ENCODE results near the gene ADIPOQ.
"Not testable (repeated sequence)": the region's sequence is repeated elsewhere in the genome, so short reads cannot be mapped to it uniquely, and the experiment has no call there.

The ADIPOQ gene

DNA sequence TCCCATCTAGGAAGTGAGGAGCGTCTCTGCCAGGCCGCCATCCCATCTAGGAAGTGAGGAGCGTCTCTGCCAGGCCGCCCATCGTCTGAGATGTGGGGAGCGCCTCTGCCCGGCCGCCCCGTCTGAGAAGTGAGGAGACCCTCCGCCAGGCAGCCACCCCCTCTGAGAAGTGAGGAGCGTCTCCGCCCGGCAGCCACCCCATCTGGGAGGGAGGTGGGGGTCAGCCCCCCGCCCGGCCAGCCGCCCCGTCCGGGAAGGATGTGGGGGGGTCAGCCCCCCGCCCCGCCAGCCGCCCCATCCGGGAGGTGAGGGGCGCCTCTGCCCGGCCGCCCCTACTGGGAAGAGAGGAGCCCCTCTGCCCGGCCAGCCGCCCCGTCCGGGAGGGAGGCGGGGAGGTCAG lies 31.3 kb downstream of the ADIPOQ start:
- DNase-seq: not testable (repeated sequence)

DNA sequence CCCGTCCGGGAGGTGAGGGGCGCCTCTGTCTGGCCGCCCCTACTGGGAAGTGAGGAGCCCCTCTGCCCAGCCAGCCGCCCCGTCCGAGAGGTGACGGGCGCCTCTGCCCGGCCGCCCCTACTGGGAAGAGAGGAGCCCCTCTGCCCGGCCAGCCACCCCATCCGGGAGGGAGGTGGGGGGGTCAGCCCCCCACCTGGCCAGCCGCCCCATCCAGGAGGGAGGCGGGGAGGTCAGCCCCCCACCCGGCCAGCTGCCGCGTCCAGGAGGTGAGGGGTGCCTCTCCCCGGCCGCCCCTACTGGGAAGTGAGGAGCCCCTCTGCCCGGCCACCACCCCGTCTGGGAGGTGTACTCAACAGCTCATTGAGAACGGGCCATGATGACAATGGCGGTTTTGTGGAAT lies 31.7 kb downstream of the ADIPOQ start:
- DNase-seq: not testable (repeated sequence)

DNA sequence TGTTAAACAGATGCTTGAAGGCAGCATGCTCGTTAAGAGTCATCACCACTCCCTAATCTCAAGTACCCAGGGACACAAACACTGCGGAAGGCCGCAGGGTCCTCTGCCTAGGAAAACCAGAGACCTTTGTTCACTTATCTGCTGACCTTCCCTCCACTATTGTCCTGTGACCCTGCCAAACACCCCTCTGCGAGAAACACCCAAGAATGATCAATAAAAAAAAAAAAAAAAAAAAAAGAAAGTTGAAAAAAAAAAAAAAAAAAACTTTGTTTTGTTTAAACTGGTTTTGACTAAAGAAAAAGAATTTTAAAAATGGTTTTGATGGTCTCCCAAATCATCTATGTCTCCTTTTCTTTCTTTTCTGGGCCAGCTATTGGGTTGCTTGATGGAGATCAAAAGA lies 32.3 kb downstream of the ADIPOQ start:
- DNase-seq: not testable (repeated sequence)

DNA sequence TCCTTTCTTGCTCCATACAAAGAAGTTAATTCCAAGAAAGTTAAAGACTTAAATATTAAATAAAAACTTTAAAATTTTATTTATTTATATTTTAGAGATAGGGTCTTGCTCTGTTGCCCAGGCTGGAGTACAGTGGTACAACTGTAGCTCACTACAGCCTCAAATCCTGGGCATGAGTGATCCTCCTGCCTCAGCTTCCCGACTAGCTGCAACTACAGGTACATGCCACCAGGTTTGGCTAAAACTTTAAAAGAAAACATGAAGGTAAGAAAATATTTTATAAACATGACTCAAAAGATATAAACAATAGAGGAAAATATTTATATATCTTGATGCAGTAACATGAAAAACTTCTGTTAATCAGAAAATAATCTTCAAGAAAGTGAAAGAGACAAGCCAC lies 33.2 kb downstream of the ADIPOQ start:
- no peak for DNase-seq

DNA sequence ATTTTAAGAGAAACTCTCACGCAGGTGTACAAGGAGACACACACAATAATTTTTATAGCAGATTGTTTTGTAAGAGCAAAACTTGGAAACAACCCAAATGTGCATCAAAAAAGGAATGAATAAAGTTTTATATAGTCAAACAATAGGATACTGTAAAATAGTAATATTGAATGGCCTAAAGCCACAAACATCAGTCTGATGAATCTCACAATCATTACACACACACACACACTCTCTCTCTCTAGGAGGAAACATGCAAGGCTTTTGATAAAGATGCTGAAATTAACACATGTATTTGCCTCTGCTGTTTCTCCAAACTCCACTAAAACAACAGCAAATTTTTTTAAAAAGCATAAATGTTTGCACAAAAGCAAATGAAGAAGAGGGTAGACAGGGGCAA lies 37.3 kb downstream of the ADIPOQ start:
- DNase-seq: no peak

DNA sequence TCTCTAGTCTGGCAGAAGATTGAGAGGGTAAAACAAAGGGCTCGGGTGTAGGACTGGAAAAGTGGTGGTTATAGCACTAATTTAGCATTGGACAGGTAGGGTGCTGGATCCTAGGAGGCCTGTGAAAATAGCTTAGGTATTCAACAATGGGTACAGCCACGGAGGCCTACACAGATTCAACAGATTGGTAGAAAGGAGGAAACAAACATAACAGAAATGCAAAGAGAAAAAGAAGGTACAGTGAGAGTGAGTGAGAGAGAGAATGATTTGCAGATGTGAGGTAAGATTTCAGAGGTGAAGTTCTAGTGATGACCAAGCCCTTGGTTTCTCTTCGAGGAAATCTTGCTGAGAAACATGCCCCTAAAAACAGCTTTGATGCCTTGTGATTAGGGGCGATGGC lies 37.9 kb downstream of the ADIPOQ start:
- no peak for DNase-seq

DNA sequence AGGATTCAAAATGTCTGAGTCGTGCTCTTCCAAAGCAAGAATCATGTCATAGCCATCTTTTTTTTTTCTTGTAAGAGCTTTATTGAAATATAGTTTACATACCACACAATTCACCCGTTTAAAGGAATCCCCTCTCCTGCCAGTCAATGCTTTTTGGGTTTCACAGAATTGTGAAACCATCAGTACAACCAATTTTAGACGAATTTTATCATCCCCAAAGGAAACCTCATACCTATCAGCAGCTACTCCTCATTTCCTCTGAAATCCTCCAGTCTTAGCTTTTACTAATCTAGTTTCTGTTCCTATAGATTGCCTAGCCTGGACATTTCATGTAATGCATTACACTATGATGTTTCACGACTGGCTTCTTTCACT lies 39.6 kb downstream of the ADIPOQ start:
- DNase-seq: no peak

DNA sequence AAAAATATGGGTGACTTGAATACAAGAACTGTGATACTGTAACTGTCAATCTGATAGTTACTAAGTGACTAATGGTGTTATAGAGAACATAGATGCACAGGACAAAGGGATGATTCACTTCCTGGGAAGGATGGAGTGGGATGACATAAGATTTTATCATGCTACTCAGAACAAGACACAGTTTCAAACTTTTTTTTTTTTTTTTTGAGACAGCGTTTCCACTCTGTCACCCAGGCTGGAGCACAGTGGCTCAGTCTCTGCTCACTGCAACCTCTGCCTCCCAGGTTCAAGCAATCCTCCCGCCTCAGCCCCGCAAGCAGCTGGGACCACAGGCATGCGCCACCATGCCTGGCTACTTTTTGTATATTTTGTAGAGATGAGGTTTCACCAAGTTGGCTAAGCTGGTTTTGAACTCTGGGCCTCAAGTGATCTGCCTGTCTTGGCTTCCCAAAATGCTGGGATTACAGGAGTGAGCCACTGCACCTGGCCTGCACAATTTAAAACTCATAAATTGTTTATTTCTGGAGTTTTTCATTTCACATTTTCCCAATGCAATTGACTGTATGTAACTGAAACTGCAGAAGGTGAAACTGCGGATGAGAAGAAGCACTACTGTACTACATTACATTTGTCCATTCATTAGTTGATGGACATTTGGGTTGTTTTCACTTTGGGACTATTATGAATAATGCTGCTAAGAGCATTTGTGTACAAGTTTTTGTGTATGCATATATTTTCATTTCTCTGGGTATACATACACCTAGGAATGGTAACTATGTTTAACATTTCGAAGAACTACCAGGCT lies 40.6 kb downstream of the ADIPOQ start:
- DNase-seq: no peak

DNA sequence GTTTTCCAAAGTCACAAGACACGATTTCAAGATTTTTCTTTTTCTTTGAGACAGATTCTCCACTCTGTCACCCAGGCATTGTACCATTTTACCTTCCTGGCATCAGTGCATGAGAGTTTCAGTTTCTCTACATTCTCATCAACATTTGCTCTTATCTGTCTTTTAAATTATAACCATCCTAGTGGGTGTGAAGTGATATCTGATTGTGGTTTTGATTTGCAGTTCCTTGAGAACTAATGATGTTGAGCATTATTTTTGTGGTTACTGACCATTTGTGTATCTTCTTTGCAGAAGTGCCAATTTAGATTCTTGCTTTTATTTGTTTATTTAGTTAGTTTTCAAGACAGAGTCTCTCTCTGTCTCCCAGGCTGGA lies 41.2 kb downstream of the ADIPOQ start:
- DNase-seq: no peak

DNA sequence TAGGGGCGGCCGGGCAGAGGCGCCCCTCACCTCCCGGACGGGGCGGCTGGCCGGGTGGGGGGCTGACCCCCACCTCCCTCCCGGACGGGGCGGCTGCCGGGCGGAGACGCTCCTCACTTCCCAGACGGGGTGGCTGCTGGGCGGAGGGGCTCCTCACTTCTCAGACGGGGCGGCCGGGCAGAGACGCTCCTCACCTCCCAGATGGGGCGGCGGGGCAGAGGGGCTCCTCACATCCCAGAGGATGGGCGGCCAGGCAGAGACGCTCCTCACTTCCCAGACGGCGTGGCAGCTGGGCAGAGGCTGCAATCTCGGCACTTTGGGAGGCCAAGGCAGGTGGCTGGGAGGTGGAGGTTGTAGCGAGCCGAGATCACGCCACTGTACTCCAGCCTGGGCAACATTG lies 42.4 kb downstream of the ADIPOQ start:
- not testable (repeated sequence) for DNase-seq

DNA sequence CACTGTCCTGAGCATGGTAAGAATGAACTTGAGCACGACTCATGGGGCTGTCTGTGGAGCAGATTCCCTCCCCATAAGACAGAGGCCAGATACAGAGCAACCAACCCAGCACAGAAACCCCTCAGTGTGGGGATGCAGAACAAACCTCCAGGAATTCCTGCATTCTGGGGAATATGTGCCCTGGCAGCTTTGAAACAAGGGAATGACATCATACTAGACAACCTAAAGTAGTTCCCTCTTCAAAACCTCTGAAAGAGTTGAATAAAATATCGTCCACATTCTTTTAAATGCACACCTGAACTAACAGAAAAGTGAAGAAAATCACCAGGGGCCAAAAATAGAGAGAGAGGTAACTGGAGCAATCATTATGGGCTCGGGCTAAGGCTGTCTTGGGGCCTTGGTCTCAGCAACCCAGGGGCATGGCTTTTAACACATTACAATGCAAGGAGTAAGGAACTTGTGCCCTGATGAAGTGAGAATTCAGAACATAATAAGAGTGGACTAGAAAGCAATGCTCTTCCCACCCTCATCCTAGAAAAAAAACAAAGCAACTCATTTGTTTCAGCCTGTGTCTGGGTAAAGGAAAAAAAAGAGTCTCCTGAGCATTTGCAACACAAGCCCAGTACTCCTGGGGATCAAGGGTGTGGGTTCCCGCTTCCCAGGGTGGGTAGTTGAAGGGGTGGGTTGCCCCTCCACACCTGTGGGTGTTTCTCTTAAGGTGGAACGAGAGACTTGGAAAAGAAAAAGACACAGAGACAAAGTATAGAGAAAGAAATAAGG lies 43.9 kb downstream of the ADIPOQ start:
- no peak for DNase-seq

DNA sequence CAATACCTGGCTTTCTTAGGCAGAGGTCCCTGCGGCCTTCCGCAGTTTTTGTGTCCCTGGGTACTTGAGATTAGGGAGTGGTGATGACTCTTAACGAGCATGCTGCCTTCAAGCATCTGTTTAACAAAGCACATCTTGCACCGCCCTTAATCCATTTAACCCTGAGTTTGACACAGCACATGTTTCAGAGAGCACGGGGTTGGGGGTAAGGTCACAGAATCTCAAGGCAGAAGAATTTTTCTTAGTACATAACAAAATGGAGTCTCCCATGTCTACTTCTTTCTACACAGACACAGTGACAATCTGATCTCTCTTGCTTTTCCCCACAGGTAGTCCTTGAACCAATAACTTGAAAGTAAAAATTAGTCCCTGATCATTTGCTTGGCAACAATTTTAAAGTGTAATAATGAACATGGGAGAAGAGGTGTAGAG lies 45.0 kb downstream of the ADIPOQ start:
- DNase-seq: not testable (repeated sequence)

DNA sequence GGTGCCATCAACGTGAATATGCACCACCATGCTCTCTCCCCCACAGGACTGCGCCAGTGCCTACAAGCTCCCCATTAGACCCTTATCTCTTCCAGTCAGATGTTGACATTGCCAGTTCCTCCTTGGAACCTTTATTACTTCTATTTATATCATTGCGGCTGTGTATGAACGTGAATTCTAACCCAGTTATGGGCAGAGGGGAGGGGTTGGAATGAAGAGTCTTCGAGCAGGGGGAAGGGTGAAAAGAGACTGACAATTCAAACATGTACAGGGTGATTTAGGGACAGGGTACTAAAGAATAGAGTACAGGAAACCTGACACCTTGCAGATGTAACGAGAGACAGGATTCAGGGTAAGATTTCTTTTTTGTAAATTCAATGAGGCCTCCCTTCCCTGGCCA lies 46.1 kb downstream of the ADIPOQ start:
- DNase-seq: no peak

DNA sequence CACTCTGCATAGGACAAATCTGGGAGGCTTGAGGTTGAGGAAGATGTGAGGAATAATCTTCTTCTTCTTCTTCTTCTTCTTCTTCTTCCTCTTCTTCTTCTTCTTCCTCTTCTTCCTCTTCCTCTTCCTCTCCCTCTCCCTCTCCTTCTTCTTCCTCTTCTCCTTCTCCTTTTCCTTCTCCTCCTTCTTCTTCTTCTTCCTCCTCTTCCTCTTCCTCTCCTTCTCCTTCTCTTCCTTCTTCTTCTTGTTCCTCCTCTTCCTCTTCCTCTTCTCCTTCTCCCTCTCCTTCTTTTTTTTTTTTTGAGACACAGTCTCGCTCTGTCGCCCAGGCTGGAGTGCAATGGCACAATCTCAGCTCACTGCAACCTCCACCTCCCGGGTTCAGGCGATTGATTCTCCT lies 47.2 kb downstream of the ADIPOQ start:
- not testable (repeated sequence) for DNase-seq

DNA sequence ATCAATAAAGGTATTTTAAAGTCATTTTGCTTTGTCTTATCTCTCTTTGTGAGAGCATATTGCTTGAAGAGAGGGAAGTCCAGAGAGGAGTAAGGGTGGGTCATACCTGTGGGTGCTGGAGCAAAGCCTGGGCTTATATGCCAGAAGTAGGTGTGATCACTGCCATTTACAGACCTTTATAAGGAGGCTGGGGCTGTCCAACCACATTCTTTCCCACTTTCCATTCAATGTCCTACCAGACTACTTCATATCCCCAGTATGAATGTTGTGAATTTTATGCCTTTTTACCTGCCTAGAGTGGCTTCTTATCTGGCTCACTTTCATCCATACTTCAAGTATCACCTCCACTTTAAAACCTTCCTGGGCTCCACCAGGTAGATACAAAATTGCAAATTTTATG lies 48.4 kb downstream of the ADIPOQ start:
- no peak for DNase-seq

DNA sequence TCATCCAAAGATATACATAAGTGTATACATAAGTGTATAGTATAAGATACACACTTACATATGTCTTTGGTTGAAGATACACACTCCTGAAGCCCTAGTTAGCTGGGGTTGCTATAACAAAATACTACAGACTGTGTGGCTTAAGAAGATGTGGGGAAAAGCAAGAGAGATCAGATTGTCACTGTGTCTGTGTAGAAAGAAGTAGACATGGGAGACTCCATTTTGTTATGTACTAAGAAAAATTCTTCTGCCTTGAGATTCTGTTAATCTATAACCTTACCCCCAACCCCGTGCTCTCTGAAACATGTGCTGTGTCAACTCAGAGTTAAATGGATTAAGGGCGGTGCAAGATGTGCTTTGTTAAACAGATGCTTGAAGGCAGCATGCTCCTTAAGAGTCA lies 50.6 kb downstream of the ADIPOQ start:
- DNase-seq: not testable (repeated sequence)

DNA sequence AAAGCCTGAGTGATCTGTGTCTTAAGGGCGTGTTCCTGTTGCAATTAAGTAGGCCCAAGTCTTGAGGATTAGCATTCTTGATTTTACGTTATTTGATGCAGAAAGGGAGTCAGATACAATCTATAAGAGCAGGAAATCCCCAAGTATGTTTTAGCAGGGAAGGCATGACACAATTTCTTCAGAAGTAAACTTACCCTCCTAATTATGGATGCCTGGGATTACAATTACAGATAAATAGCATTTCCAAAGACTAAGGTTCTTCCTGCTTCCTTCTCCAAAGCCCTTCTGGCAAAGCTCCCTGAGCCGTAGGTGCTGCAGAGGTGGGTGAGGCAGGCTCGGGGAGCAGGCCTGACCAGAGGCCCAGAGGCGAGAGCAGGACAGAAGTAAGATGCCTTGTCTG lies 52.9 kb downstream of the ADIPOQ start:
- no peak for DNase-seq

DNA sequence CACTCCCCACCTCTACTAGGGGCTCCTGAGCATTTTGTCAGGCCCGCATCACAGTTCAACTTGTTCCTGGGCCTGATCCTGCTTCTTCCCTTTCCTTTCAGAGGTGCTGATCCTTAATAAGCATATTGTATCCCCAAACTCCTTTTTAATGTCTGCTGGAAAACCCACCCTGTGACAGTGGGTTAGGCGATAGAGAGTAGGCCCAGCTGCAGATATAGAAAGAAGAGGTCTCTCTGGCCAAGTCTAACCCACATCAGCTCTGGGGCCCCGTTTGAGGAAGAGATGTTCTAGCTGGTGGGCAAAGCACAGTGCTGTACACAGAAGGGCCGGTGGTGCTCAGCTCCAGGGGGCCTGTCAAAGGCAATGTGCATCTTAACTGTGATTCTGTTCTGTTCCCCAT lies 53.5 kb downstream of the ADIPOQ start:
- DNase-seq: no peak

DNA sequence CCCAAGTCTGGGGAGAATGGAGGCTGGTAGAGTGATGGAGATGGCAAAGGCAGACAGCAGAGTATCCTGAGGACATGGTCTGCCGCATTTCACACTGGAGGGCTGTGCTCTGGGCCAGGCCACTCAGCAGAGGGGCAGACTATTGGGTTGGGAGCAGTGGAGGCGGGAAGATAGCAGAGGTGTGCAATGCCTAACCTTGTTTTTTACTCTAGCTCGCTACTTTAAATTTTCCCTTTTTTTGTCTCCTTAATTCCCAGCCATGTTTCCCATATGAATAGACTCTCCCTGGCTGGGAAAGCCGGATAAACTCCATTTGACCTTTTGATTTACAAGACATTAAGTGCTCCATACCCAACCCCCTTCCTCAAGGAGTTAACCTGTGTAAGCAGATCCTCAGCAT lies 54.4 kb downstream of the ADIPOQ start:
- no peak for DNase-seq

DNA sequence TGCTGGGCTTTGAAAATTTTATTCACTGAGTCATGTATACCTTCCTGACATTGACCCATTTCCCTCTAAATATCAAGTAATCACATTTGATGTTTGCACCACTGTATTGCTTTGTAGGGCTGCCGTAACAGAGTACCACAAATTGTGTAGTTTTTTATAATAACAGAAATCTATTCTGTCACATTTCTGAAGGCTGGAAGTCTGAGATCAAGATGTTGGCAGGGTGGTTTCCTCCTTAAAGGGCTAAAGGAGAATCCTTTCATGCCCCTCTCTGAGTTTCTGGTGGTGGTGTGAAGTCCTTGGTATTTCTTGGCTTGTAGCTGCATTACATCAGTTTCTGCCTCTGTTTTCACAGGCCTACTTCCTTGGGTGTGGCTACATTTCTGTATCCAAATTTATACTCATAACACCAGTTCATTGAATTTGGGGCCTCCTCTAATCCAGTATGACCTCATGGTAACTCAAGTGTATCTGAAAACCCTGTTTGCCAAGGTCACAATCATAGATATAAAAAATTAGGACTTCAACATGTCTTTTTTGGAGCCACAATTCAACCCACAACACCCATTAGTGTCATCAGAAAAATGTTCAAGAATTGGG lies 58.7 kb downstream of the ADIPOQ start:
- no peak for DNase-seq

DNA sequence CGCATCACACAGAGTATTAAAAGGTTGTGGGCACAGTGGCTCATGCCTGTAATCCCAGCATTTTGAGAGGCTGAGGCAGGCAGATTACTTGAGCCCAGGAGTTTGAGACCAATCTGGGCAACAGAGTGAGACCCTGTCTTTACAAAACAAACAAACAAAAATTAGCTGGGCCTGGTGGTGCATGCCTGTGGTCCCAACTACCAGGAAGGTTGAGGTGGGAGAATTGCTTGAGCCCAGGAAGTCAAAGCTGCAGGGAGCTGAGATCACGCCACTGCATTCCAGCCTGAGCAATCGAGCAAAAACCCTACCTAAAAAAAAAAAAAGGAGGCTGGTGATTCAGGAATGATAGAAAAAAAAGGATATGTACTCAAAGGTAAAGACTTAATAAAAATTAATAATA lies 59.6 kb downstream of the ADIPOQ start:
- no peak for DNase-seq

DNA sequence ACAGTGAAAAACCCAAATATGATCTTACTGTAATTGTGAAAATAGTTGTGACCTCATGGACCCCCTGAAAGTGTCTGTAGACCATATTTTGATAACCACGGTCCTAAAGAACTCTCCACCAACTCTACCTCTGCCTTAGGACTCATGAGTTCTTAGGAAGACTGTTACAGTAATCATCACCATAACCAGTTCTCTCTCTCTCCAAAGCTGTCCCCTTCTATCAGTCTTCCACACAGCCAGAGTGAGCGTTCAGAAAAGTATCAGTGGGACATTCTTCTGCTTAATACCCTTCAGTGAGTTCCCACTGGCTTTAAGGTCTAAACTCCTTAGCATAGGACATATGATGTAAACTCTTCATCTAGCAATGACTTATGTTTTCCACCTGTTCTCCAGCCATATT lies 60.2 kb downstream of the ADIPOQ start:
- DNase-seq: no peak

DNA sequence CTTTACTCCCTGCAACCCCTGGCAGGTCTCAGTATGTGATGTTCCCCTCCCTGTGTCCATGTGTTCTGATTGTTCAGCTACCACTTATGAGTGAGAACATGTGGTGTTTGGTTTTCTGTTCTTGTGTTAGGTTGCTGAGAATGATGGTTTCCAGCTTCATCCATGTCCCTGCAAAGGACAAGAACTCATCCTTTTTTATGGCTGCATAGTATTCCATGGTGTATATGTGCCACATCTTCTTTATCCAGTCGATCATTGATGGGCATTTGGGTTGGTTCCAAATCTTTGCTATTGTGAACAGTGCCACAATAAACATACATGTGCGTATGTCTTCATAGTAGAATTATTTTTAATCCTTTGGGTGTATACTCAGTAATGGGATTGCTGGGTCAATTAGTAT lies 61.2 kb downstream of the ADIPOQ start:
- not testable (repeated sequence) for DNase-seq

DNA sequence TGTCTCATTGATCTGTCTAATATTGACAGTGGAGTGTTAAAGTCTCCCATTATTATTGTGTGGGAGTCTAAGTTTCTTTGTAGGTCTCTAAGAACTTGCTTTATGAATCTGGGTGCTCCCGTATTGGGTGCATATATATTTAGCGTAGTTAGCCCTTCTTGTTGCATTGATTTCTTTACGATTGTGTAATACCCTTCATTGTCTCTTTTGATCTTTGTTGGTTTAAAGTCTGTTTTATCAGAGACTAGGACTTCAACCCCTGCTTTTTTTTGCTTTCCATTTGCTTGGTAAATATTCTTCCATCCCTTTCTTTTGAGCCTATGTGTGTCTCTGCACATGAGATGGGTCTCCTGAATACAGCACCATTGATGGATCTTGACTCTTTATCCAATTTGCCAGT lies 64.6 kb downstream of the ADIPOQ start:
- DNase-seq: not testable (repeated sequence)

Data from NCI-H1930 (cell line).